SK-N-SH treated with all-trans-retinoic acid at 6 μM for 48 hours (cell line): ENCODE measurements around the gene DEDD2.

Experiments used
- ATAC-seq: fragments of 200-7000 bp; cut with Tn5 transposase; 3 replicates; pipeline ENCODE4 v1.9.1; 2020; ENCODE audit warnings: mild to moderate bottlenecking, moderate library complexity
- ARNTL ChIP-seq: fragments of 450-650 bp; formaldehyde crosslinking; IDR thresholded peaks from 2 replicates; pipeline ENCODE4 v1.5.0; 2020; ENCODE audit warnings: low read depth, mild to moderate bottlenecking, moderate library complexity, borderline replicate concordance
- BACH2 ChIP-seq: fragments of 250-450 bp; sonication (Bioruptor Pico); IDR thresholded peaks from 2 replicates; pipeline ENCODE4 v1.9.0; 2021; ENCODE audit warnings: mild to moderate bottlenecking, borderline replicate concordance
- CREB5 ChIP-seq: fragments of 250-450 bp; sonication (Bioruptor Pico); IDR thresholded peaks from 2 replicates; pipeline ENCODE4 v1.5.1; 2020; ENCODE audit warnings: low read depth, mild to moderate bottlenecking, moderate library complexity
- CSDC2 ChIP-seq: fragments of 250-450 bp; sonication (Bioruptor Pico); IDR thresholded peaks from 2 replicates; pipeline ENCODE4 v1.5.0; 2020; ENCODE audit warnings: mild to moderate bottlenecking, moderate library complexity
- CSRNP3 ChIP-seq: fragments of 250-450 bp; sonication (Bioruptor Pico); IDR thresholded peaks from 2 replicates; pipeline ENCODE4 v1.5.1; 2021; ENCODE audit warnings: mild to moderate bottlenecking, moderate library complexity
- ESRRG ChIP-seq: fragments of 250-450 bp; sonication (Bioruptor Pico); IDR thresholded peaks from 2 replicates; pipeline ENCODE4 v1.6.1; 2021; ENCODE audit warnings: mild to moderate bottlenecking
- GLIS3 ChIP-seq: fragments of 250-450 bp; sonication (Bioruptor Pico); IDR thresholded peaks from 2 replicates; pipeline ENCODE4 v1.5.0; 2020; ENCODE audit warnings: mild to moderate bottlenecking, moderate library complexity
- ISL1 ChIP-seq: fragments of 250-450 bp; sonication (Bioruptor Pico); IDR thresholded peaks from 2 replicates; pipeline ENCODE4 v2.1.2; 2022; ENCODE audit warnings: mild to moderate bottlenecking, moderate library complexity
- OSR1 ChIP-seq: fragments of 250-450 bp; sonication (Bioruptor Pico); IDR thresholded peaks from 2 replicates; pipeline ENCODE4 v1.8.0; 2022; ENCODE audit warnings: moderate library complexity, mild to moderate bottlenecking, inconsistent platforms
- PATZ1 ChIP-seq: fragments of 250-450 bp; sonication (Bioruptor Pico); IDR thresholded peaks from 2 replicates; pipeline ENCODE4 v1.8.0; 2020; ENCODE audit warnings: mild to moderate bottlenecking, moderate library complexity, borderline replicate concordance
- POU6F1 ChIP-seq: fragments of 250-450 bp; sonication (Bioruptor Pico); IDR thresholded peaks from 2 replicates; pipeline ENCODE4 v1.8.0; 2021; ENCODE audit warnings: low read depth, mild to moderate bottlenecking, moderate library complexity, borderline replicate concordance
- PPARA ChIP-seq: fragments of 250-450 bp; sonication (Bioruptor Pico); IDR thresholded peaks from 2 replicates; pipeline ENCODE4 v1.5.0; 2020; ENCODE audit warnings: mild to moderate bottlenecking, borderline replicate concordance
- RARB ChIP-seq: fragments of 250-450 bp; sonication (Bioruptor Pico); IDR thresholded peaks from 2 replicates; pipeline ENCODE4 v1.8.0; 2021; ENCODE audit warnings: mild to moderate bottlenecking, moderate library complexity
- SNAI2 ChIP-seq: fragments of 250-450 bp; sonication (Bioruptor Pico); IDR thresholded peaks from 2 replicates; pipeline ENCODE4 v1.5.0; 2020; ENCODE audit warnings: mild to moderate bottlenecking, moderate library complexity
- TCF4 ChIP-seq: fragments of 250-450 bp; sonication (Bioruptor Pico); IDR thresholded peaks from 2 replicates; pipeline ENCODE4 v1.8.0; 2021; ENCODE audit warnings: mild to moderate bottlenecking, moderate library complexity, borderline replicate concordance
- TOX ChIP-seq: fragments of 250-450 bp; sonication (Bioruptor Pico); IDR thresholded peaks from 2 replicates; pipeline ENCODE4 v1.8.0; 2021; ENCODE audit warnings: mild to moderate bottlenecking, moderate library complexity, borderline replicate concordance
- TSHZ2 ChIP-seq: fragments of 250-450 bp; sonication (Bioruptor Pico); IDR thresholded peaks from 2 replicates; pipeline ENCODE4 v1.5.0; 2020; ENCODE audit warnings: mild to moderate bottlenecking, moderate library complexity
- ZC3H10 ChIP-seq: fragments of 250-450 bp; sonication (Bioruptor Pico); IDR thresholded peaks from 2 replicates; pipeline ENCODE4 v1.5.1; 2021; ENCODE audit warnings: mild to moderate bottlenecking, moderate library complexity
- ZFP3 ChIP-seq: fragments of 250-450 bp; sonication (Bioruptor Pico); IDR thresholded peaks from 2 replicates; pipeline ENCODE4 v1.5.0; 2020; ENCODE audit warnings: mild to moderate bottlenecking, moderate library complexity
- ZFP30 ChIP-seq: fragments of 450-650 bp; formaldehyde crosslinking; IDR thresholded peaks from 2 replicates; pipeline ENCODE4 v1.5.0; 2022; ENCODE audit warnings: mild to moderate bottlenecking, moderate library complexity
- ZNF565 ChIP-seq: fragments of 450-650 bp; formaldehyde crosslinking; conservative IDR thresholded peaks from 2 replicates; pipeline ENCODE4 v1.5.0; 2020; ENCODE audit warnings: low read depth, mild to moderate bottlenecking, moderate library complexity
- ZNF70 ChIP-seq: fragments of 450-650 bp; formaldehyde crosslinking; IDR thresholded peaks from 2 replicates; pipeline ENCODE4 v1.5.0; 2020; ENCODE audit warnings: mild to moderate bottlenecking, moderate library complexity
- ZNF8 ChIP-seq: fragments of 450-650 bp; formaldehyde crosslinking; IDR thresholded peaks from 2 replicates; pipeline ENCODE4 v1.5.0; 2020; ENCODE audit warnings: mild to moderate bottlenecking, moderate library complexity

Gene DEDD2

GRCh38 chr19:42226886-42227285, 9.4 kb upstream of the DEDD2 start:
- ATAC-seq: no peak; the same call in 2 of the 3 replicates
- no peak for TF ChIP-seq PATZ1 (CRISPR knock-in tag)
- TF ChIP-seq TOX (CRISPR knock-in tag): no peak
- no peak for TF ChIP-seq ZFP3 (CRISPR knock-in tag)
- TF ChIP-seq ZNF8 (CRISPR knock-in tag): no peak
- no peak for TF ChIP-seq ZFP30
- TF ChIP-seq POU6F1 (CRISPR knock-in tag): no peak
- no peak for TF ChIP-seq ARNTL (CRISPR knock-in tag)
- TF ChIP-seq ISL1: no peak
- no peak for TF ChIP-seq PPARA (CRISPR knock-in tag)
- TF ChIP-seq TCF4 (CRISPR knock-in tag): no peak
- TF ChIP-seq RARB (CRISPR knock-in tag): no peak
- no peak for TF ChIP-seq GLIS3 (CRISPR knock-in tag)
- no peak for TF ChIP-seq BACH2
- TF ChIP-seq ESRRG (CRISPR knock-in tag): no peak
- TF ChIP-seq CSDC2 (CRISPR knock-in tag): no peak
- TF ChIP-seq, all 23 proteins: peak for 0

- TF ChIP-seq ZNF8 (CRISPR knock-in tag): no peak
- TF ChIP-seq ZNF70 (CRISPR knock-in tag): no peak
- TF ChIP-seq RARB (CRISPR knock-in tag): no peak
- no peak for TF ChIP-seq CSDC2 (CRISPR knock-in tag)
- no peak for ATAC-seq
These were observed 8.3 kb upstream of the DEDD2 start for GRCh38 chr19:42225718-42226292.

GRCh38 chr19:42224940-42225717, 7.7 kb upstream of the DEDD2 start:
- TF ChIP-seq ZFP3 (CRISPR knock-in tag) (no peak), GLIS3 (CRISPR knock-in tag) (no peak), ISL1 (no peak), BACH2 (no peak), ZC3H10 (CRISPR knock-in tag) (no peak), CSDC2 (CRISPR knock-in tag) (no peak), OSR1 (CRISPR knock-in tag) (no peak), TSHZ2 (CRISPR knock-in tag) (no peak), POU6F1 (CRISPR knock-in tag) (no peak), ZNF565 (CRISPR knock-in tag) (no peak), ESRRG (CRISPR knock-in tag) (no peak), CSRNP3 (CRISPR knock-in tag) (no peak), CREB5 (CRISPR knock-in tag) (no peak), ZFP30 (no peak), SNAI2 (CRISPR knock-in tag) (no peak), ARNTL (CRISPR knock-in tag) (no peak), RARB (CRISPR knock-in tag) (no peak)

More at GRCh38 chr19:42224940-42225717, 7.7 kb upstream of the DEDD2 start:
- ATAC-seq: no peak
